MG63 (cell line): Measurements from ENCODE around the gene TDRD15. TPM values are rescaled to one million over a fixed set of nuclear protein-coding genes. Genes with fewer than 3 reads are reported as not detected.

Experiments
- DNase-seq: peaks from one replicate; pipeline ENCODE4 v3.0.0-alpha.2; 2020
- H3K27me3 ChIP-seq: fragments of 250-450 bp; sonication (Bioruptor Pico); 2 replicates; pipeline ENCODE4 v1.5.1; 2020; ENCODE audit warnings: mild to moderate bottlenecking, moderate library complexity
- H3K36me3 ChIP-seq: fragments of 250-450 bp; sonication (Bioruptor Pico); 2 replicates; pipeline ENCODE4 v1.5.1; 2020; ENCODE audit warnings: mild to moderate bottlenecking, moderate library complexity
- H3K4me3 ChIP-seq: fragments of 250-450 bp; sonication (Bioruptor Pico); 2 replicates; pipeline ENCODE4 v1.5.1; 2020; ENCODE audit warnings: mild to moderate bottlenecking, moderate library complexity
- H3K9me3 ChIP-seq: fragments of 250-450 bp; sonication (Bioruptor Pico); 2 replicates; pipeline ENCODE4 v1.5.1; 2020; ENCODE audit warnings: mild to moderate bottlenecking, moderate library complexity
- total RNA-seq: library from RNA; depleted of rRNA; stranded (reverse); fragments of >200 nt; shearing (Covaris generic); gene quantifications from 2 replicates; pipeline ENCODE4 v1.2.3, GENCODE V29; 2014; ENCODE audit warnings: low replicate concordance; rRNA removed

TDRD15 gene
- total RNA-seq, 1 experiment from 2014 or later = not detected

- no peaks in the 10 kb centered on the region for H3K36me3 ChIP-seq
- H3K9me3 ChIP-seq = no peaks in the 10 kb centered on the region
- DNase-seq = no peak
- H3K4me3 ChIP-seq = no peak overlapping the region
- H3K27me3 ChIP-seq = no peaks in the 10 kb centered on the region
Observed at GRCh38 chr2:21183726-21184125, 60.0 kb downstream of the TDRD15 start.

GRCh38 chr2:21191535-21191934 is 67.8 kb downstream of the TDRD15 start:
- H3K27me3 ChIP-seq = no peaks in the 10 kb centered on the region
- H3K36me3 ChIP-seq = no peaks in the 10 kb centered on the region
- no peaks in the 10 kb centered on the region for H3K9me3 ChIP-seq
- no peak overlapping the region for H3K4me3 ChIP-seq
- DNase-seq = no peak

Other genes starting within 250 kb of the TDRD15 start
- not detected in 2 replicates for gene APOB, start 79.9 kb upstream of the TDRD15 start, total RNA-seq